ENCODE measurements around the gene ELMO1. TPM values are rescaled to one million over a fixed set of nuclear protein-coding genes. Genes with fewer than 3 reads are reported as not detected.

ELMO1 gene
- total RNA-seq, 1 donor from 2014 or later, result 78.9 TPM

DNA sequence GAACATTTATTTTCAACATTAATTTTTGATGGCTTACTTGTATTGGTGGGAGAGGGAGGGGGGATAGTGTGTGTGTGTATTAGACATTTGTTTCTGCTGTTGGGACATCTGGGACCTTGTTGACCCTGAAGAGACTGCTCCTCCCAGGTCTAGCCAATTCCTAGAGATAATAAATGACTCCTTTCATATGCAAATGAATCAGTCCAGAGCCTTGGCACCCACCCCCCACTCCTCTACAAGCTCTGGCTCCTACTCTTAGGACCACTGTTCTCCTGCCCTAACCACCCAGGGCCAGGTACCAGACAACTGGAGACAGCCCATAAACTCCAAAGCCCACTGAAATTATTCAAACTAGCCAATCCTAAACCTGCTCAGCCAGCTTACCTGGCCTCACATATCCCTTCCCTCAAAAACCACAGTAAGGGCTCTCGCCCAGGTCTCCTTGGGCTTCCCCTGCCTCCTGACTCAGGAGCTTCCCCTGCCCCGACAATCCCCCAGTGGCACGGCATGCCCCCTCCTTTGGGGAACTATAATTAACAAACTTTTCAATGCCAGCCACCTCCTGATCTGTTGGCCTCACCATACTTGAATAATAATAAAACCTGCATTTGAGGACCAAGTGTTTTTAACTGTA is 233.3 kb downstream of the ELMO1 start:
- no peak for DNase-seq

DNA sequence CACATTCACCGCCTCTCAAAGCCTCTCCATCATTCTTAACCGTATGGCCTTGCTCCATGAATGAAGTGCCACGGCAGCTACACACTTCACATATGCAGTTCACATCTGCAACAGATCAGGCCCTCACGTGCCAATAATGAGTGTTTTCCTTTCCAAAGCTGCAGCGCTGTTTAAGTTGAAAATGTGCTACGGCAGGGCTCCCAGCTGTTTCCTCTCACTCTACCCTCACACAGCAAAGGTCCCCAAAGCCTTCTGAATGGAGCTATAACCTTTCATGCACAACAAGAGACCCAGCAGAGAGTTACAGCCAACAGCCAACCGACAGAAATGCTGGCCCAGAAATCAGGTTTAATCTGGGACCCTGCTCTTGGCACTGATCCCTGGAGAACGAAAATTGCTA is 236.1 kb downstream of the ELMO1 start:
- no peak for DNase-seq

DNA sequence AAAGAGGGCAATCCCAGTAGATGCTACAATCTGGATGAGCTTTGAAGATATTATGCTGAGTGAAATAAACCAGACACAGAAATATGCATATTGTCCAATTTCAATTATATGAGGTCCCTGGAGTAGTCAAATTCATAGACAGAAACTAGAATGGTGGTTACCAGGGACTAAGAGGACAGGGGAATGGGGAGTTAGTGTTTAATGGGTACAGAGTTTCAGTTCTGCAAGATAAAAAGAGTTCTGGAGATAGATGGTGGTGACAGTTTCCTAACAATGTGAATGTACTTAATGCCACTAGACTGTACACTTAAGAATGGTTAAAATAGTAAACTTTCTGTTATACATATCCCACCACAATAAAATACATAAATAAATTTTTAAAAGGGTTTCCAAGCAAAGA is 236.6 kb downstream of the ELMO1 start:
- DNase-seq, result no peak

DNA sequence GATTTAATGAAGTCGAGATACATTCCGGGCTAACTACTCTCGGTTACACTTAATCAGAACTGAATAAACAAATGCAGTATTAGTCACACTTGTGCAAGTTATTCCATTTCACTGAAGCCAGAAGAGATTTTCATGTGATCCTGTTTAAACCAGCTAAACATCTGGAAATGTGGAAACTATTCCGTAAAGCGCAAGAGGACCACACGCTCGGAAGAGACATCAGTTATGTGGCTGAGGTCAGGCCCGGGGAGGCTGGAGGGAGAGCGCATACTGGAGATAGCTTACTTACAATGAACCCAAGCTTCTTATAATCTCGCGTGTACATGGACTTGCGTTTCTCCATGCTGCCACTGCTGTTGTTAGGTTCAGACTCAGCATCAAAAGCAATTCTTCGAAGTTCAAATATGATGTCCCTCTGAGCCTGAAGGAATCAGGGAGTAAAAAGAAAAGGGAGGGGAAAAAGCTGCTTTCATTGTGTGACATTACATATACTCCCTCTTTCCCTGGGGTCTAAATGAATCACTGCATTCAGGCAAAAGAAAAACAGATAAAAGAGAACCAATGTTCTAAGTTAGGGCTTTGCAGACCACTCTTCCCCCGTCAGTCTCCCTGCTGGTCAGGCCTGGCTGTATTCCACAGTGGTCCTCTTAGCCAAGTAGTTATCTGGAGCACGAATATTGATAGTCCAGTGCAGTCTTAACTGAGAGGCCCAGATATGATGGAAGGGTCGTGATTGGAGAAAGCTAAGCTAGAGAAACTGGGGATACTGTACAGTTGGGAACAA is 237.4 kb downstream of the ELMO1 start:
- no peak for DNase-seq

DNA sequence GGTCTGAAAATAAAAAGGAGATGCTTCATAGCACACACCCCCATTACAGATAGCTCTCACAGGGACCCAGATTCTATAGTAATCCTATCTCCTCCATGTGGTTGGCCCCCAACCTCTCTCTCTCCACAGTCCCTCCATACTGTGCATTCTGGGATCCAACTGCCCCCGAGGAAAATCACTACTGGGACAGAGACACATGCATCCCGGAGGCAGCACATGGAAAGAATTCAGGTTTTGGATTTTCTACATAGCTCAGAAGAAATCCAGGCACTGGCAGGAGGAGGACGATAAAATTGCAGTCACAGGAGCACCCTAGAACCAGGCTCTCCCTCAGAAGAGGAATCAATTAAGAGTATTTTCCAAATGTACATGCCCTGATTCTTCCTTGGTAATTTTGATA is 239.5 kb downstream of the ELMO1 start:
- no peak for DNase-seq

DNA sequence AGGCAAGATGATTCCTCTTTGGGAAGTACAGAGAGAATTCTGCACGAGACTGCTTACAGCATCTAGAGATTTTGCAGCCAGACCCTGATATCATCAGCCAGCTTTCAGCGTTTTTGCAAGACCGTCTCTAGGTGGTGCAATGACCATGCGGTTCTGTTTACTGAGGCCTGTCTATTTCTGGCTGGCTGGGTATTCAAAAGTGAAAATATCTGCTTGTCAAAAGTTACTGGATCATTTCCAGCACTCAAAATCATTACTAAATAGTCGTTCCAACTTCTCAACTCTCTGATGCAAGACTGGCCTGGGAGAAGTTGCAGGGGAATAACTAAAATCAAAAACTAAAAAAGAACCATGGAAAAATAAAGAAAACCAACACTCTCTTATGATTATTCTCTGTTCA is 240.1 kb downstream of the ELMO1 start:
- DNase-seq, result peak; percentile 23

DNA sequence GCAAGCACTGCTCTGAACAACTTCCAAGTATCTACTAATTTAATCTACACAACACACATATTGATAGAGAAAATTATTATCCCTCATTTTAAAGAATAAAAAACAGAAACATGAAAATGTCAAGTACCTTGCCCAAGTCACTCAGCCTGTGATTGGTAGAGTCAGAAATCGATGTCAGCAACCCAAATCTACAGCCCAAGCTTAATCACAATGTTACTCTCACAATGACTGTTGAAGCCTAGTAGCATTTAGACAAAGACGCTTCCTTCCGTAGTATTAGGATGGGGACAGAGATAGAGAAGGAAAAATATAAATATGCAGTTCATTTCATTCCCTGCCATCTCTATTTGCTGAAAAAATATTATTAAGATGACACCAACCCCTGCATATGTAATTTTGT is 242.5 kb downstream of the ELMO1 start:
- no peak for DNase-seq

DNA sequence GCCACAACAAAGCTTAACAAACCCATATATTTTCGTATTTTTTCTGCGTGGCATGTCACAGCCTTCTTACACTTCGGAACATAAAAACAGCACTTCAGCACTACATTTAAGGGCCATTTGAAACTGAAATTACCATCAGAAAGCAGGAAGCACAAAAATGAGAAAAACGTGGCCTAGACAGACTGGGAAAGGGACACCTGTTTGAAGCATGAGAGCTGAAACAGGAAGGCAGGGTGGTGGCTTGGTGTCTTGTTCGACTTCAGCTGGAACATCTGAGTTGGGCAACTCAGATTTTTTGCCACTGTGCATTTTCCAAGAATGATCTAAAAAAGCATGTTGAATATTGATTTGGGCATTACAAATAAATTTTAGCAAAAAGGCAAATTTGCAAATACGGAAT is 243.2 kb downstream of the ELMO1 start:
- DNase-seq, result no peak

DNA sequence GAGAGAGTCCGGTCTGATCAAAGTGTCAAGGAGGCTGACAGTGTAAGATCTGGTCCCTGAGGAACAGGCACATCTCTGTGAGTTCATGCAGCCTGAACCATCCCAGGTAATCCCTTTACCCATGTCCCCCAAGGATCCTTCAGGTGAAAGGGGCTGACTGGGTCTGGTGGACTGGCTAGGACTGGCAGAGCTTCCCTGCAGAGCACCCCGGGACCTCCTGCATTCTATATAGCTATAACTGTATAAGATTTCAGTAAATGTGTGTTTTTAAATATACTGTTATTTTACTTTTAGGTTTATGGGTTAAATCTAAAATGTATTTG is 246.8 kb downstream of the ELMO1 start:
- DNase-seq, result no peak

DNA sequence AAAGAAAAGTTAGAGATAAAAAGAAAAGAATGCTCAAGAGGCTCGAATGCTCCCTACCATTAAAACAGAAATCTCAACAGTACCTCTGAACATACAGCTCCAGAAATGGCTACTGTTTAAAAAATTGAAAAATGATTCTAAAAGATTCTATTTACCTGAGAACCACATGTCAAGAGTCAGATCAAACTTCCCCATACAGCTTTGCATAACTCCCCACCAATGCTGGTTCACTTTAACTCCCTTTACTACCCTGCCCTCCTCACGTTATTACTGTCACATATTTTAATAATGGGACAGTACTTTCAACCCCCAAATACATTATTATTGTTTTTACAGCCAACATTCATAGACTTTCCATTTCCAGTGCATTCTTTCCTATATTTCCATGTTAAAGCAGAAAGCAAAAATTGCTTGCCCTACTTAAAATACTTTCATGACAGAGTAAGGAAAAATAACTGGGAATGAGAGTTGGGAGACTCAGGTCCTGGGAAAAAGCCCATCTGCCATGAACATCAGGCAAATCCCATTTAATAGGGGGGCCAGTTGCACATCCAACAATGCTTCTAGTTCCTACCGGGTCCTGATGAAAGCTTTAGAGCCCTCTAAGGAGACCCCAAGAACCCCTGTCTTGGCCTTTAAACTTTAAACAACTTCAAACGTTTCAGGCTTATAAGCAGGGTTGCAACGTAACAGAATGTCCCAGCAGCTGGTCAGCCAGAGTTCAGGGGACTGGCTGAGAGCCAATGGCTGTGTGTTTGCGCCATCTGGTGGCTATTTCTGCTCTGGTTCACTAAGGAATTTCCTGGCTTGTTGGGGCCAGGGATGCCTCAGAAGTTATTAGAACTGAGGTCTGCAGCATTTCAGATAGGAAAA is 247.4 kb downstream of the ELMO1 start:
- peak; percentile 70 for DNase-seq

DNA sequence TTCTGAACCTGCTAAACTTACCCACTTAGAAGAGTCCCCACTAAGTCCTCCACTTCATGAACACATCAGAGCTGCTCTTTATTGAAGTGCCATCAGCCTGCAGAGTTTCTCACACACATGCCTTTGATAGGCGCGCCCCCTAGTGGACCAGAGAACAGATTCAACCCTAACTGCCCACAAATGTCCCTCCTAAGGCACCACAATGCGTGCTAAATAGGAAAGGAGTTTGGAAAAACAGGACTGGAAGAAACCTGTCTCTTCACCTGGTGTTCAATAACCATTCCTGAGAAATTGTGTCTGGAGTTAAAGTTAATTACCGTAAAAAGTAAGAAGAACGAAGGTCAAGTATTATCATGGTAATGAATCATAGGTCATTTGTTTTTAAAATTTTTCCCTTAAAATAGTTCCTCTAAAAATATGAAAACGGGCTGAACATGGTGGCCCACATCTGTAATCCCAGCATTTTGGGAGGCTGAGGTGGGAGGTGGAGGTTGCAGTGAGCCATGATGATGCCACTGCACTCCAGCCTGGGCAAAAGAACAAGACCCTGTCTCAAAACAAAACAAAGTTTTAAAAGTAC is 249.7 kb downstream of the ELMO1 start:
- peak; percentile 79 for DNase-seq

DNA sequence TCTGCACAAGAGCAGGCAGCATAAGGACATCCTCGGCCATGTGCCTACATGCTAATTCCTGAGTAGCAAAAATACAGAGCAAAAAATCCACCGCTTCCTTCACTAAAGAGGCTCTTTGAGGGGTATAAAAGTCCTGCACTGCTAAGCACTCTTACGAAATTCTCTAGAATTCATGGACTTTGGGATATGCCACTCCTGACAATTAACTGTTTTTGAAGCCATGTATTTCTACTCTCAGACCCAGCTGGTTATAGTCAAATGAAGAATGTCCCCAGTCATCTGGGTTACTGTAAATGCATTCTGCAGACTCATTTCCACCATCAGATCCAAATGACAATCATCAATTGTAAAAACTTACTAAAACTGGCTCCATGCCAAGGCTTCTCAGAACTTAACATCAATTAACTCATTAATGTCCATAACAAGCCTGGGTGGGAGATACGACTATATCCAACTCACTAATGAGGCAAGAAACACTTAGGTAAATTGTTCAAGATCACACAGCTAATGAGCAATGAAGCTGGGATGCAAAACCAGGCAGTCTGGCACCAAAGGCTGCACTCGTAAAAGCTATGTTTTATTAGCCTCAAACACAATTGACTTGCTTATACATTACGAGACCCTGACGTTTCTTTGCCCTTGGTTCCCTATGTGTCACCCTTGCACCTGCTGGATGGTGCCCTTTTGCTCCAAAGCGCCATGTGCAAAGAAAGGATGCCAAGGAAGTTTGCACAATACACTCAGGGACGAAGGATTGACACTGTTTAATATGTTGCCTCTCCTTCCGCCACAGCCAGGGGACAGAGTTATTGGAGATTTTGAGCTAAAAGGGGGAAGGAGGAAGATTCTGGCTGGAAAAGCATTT is 250.4 kb downstream of the ELMO1 start:
- DNase-seq, result no peak

DNA sequence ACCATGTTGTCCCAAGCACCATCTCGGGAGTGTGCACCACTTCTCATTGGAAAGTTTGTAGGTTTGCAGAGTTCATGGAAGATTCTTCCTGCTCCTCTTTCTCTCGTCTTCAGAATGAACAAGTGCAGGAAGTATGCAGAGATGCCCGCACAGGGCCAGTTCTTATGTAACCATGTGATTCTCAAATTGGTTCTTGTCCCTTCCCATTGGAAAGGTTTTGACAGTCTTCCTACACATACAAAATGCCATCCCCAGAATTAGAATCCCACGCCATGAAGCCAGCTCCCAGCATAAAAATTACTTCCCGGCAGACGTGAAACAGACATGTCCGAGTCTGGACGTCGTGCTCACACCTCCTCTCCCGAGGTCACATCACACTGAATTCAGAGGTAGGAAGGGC is 251.6 kb downstream of the ELMO1 start:
- DNase-seq, result peak; percentile 29

DNA sequence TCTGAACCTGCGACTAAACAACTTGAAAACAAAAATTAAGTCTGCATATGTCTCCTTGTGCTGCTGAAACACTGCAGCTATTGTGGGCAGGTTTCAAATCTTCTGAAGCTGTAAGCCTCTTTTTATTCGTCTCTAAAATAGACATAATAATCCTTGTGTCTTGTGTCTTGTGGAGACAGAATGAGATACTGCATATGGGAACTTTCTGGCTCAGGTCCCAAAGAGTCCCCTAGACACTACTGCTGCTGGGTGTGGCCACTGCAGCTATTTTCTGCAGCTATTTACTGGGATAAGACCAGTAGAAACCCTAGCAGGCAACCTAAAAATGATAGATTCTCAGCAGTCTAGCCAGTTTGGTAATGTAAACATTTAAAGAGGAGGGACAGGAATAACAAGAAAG is 252.0 kb downstream of the ELMO1 start:
- no peak for DNase-seq

DNA sequence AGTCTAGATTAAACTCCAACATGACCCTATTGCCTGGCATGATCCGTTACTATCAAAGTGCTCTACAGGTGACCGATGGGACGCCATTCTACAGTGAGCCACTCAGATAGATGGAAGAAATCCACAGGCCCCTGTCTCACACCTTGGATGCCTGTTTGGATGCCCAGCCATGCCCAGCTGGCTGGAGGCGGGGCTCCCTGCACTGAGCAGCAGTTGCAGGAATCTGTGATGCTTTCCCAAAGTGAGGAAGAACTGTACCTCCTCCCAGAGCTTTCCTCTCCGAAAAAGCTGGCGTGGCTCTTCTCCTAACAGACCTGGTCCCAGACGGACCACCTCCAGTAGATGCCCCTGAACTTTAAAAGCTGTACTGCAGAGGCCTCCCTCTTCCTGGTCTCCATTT is 253.3 kb downstream of the ELMO1 start:
- no peak for DNase-seq

DNA sequence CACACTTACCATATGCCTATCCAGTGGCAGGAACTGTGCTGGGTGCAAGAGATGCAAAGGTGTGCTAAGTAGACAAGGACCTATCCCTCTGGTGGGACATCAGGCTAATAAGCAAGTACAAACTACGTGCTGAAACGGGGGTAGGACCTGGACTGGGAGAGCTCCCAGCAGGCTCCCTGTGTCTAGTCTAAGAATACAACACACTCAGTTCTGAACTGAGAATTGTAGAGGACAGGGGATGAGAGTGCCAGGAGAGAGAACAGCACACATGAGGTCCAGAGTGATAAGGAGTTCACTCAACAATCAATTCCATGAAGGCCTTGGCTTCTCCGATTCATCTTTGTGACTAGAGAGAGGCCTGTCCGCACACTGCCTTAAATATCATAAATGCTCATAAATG is 253.7 kb downstream of the ELMO1 start:
- DNase-seq, result no peak

DNA sequence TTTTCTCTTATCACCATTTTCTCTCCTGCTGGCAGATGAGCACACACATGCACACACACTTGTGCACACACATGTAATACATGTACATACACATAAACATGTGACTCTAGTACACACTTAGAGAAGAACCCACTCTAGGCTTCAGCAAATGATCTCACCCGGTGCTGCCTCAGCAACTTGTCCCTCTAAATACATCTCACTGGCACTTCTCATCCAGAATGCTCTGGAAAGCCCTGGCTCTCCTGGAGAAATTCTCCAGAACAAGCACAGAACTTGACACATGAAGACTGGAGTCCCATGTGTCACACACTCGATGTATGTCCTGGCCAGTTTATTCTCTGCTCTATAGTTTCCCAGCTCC is 254.9 kb downstream of the ELMO1 start:
- no peak for DNase-seq

DNA sequence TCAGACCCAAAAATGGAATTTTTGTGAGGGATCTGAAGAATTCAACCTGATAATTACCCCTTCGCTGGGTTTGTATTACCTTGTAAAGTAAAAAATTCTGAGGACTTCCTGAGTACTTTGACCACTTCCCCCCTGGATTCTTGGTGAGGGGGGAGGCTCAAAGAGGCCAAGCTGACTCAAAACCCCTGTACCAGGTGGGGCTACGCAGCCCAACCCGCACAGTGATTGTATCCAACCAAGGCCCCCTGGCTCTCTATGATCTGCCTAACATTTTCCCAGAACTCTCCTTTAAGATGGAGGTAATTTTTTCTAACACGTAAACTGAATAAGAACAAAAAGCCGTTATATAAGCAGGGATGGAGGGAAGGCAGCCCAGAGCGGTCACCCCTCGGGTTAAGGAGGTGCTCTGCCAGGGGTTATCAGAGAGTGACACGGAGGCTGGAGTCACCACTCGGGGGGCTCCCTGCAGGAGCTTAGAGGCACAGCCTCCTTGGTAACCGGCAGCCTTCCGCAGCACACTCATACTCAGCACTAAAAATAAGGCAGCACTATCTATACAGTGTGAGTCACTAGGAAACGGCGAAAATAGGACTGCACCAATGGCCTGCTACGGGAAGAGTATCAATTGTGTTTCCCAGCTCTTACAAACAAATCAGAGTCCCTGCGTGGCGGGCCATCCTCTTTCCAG is 255.4 kb downstream of the ELMO1 start:
- peak; percentile 51 for DNase-seq

DNA sequence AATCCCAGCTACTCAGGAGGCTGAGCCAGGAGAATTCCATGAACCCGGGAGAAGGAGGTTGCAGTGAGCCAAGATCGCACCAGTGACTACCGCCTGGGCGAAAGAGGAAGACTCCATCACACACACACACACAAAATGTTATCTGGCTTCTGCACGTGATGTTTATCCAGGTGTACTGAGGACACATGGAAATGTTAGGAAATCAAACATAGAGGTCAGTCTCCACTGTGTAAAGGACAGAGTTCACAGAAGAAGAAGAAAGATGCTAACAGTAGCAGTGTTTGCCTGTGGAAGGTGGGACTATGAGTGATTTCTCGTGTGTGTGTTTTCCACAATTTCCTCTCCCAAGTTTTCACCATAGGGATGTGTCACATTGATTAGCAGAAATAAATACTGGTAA is 256.9 kb downstream of the ELMO1 start:
- DNase-seq, result no peak

DNA sequence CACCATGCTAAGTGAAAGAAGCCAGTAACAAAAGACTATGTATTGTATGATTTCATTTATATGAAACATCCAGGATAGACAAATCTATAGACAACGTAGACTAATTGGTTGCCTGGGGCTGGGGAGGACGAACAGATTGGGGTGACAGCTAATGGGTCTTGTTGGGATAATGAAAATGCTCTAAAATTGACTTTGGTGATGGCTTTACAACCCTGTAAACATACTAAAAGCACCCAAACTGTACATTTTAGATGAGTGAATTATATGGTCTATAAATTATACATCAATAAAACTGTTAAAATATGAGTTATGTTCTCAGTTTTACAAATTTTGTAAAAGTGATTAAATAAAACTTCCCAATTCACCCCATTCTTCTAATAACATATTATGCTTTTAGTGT is 261.5 kb downstream of the ELMO1 start:
- DNase-seq, result no peak

DNA sequence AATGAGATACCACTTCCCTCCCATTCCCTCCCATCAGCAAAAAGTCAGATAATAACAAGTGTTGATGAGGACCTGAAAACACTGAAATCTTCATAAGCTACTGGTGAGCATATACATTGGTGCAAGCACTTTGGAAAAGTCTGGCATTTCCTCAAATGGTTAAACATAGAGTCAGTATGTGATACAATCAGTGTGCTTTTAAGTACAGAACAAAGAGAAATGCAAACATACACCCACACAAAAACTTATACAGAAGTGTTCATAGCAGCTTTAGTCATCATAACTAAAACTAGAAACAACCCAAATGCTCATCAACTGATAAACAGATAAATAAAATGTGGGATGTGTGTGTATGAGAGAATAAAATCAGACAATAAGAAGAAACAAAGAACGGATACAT is 261.9 kb downstream of the ELMO1 start:
- no peak for DNase-seq

DNA sequence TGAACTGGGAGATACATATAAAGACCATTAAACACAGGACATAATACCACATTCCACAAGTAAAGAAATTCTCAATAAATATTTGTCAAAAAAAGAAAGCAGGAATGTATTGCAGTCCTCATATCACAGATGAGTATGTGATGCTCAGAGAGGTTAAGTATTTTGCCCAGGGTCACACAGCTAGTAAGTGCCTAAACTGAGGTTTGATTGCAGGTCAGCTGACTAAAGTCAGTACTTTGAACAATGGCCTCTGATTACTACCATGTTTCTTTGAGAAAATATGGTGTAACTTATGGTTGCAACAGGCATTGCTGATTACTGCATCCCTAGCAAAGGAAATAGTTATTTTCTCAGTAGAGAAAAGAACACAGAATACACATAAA is 267.1 kb downstream of the ELMO1 start:
- no peak for DNase-seq

Measured in occipital lobe (tissue), 2 donors.